IMR-90 (cell line): ENCODE measurements around the gene FOXK2. TPM values are rescaled to one million over a fixed set of nuclear protein-coding genes. Genes with fewer than 3 reads are reported as not detected.
"Not testable (repeated sequence)": the region's sequence is repeated elsewhere in the genome, so short reads cannot be mapped to it uniquely, and the experiment has no call there.

ENCODE experiments used
- ATAC-seq: fragments of 200-7000 bp; cut with Tn5 transposase; 2 replicates; pipeline ENCODE4 v1.9.1; 2020; ENCODE audit warnings: low read depth, mild to moderate bottlenecking, moderate library complexity
- BruUV-seq: library from RNA; stranded (reverse); fragments of 400-500 nt; replicated peaks from 2 replicates; lab custom pipeline; 2021; lab: Mats Ljungman, UMichigan
- CTCF ChIA-PET: fragments of 300-600 bp; formaldehyde crosslinking; extraction: SDS; loops from one replicate; lab custom pipeline; 2021; ENCODE audit warnings: antibody characterized with exemption; lab: Yijun Ruan, JAX
- POLR2A ChIA-PET: fragments of 300-600 bp; sonication (Branson Sonifier 250); formaldehyde crosslinking; loops from one replicate; lab custom pipeline; 2022; ENCODE audit warnings: antibody characterized with exemption; ENCODE audit not compliant: unreplicated experiment; lab: Charles Lee
- DNase-seq: peaks from one replicate; pipeline ENCODE4 v3.0.0; 2013
- H2AFZ ChIP-seq: replicated peaks from 2 replicates; pipeline ENCODE3; 2013; ENCODE audit warnings: low read length, mild to moderate bottlenecking; ENCODE audit not compliant: poor library complexity
- H2AK5ac ChIP-seq: 2 replicates; pipeline ENCODE4 v1.6.1; 2013; ENCODE audit warnings: low read depth, low read length, inconsistent platforms
- H2AK9ac ChIP-seq: replicated peaks from 2 replicates; pipeline ENCODE3; 2013; ENCODE audit warnings: mild to moderate bottlenecking, low read depth, low read length, moderate library complexity; ENCODE audit not compliant: poor library complexity
- H2BK120ac ChIP-seq: 2 replicates; pipeline ENCODE4 v1.6.1; 2013; ENCODE audit warnings: low read depth, low read length, inconsistent platforms
- H2BK15ac ChIP-seq: 3 replicates; pipeline ENCODE4 v1.6.1; 2013; ENCODE audit warnings: low read depth, low read length, inconsistent platforms
- H2BK20ac ChIP-seq: 2 replicates; pipeline ENCODE4 v1.6.1; 2013; ENCODE audit warnings: low read depth, mild to moderate bottlenecking, inconsistent platforms, low read length, moderate library complexity
- H2BK5ac ChIP-seq: 2 replicates; pipeline ENCODE4 v1.6.1; 2013; ENCODE audit warnings: mild to moderate bottlenecking, low read depth, low read length, inconsistent platforms; ENCODE audit not compliant: poor library complexity, severe bottlenecking
- H3K14ac ChIP-seq: replicated peaks from 2 replicates; pipeline ENCODE4 v1.6.1; 2013; ENCODE audit warnings: low read depth, low read length, inconsistent platforms
- H3K18ac ChIP-seq: 2 replicates; pipeline ENCODE4 v1.6.1; 2013; ENCODE audit warnings: low read depth, low read length, control low read depth
- H3K23ac ChIP-seq: 2 replicates; pipeline ENCODE4 v1.6.1; 2013; ENCODE audit warnings: low read depth, low read length, inconsistent platforms
- H3K27ac ChIP-seq: 2 replicates; pipeline ENCODE4 v1.5.1; 2013; ENCODE audit warnings: mild to moderate bottlenecking, control low read depth, low read length; ENCODE audit not compliant: insufficient read depth
- H3K27me3 ChIP-seq: 2 replicates; pipeline ENCODE4 v1.6.1; 2013; ENCODE audit warnings: low read length; ENCODE audit not compliant: control insufficient read depth, insufficient read depth
- H3K36me3 ChIP-seq: 2 replicates; pipeline ENCODE4 v1.6.1; 2013; ENCODE audit warnings: low read length, mixed read lengths; ENCODE audit not compliant: control insufficient read depth, insufficient read depth
- H3K4ac ChIP-seq: 2 replicates; pipeline ENCODE4 v1.6.1; 2013; ENCODE audit warnings: low read depth, low read length, inconsistent platforms
- H3K4me1 ChIP-seq: 2 replicates; pipeline ENCODE4 v1.6.1; 2013; ENCODE audit warnings: low read length, mixed read lengths; ENCODE audit not compliant: control insufficient read depth, insufficient read depth
- H3K4me2 ChIP-seq: 2 replicates; pipeline ENCODE4 v1.6.1; 2013; ENCODE audit warnings: low read depth, mild to moderate bottlenecking, control low read depth, low read length, moderate library complexity
- H3K4me3 ChIP-seq: 2 replicates; pipeline ENCODE4 v1.5.1; 2013; ENCODE audit warnings: low read depth, mild to moderate bottlenecking, control low read depth, low read length, moderate library complexity; ENCODE audit not compliant: insufficient read depth
- H3K56ac ChIP-seq: 2 replicates; pipeline ENCODE4 v1.6.1; 2013; ENCODE audit warnings: low read length, inconsistent platforms; ENCODE audit not compliant: insufficient read depth; ENCODE audit errors: extremely low read depth
- H3K79me1 ChIP-seq, 2 experiments: 2 replicates each; pipeline ENCODE4 v1.6.1; 2013; ENCODE audit warnings: low read length in 2 of 2, inconsistent platforms in 1 of 2, low read depth in 1 of 2
- H3K9ac ChIP-seq: 2 replicates; pipeline ENCODE4 v1.6.1; 2013; ENCODE audit warnings: low read depth, low read length, control low read depth
- H3K9me1 ChIP-seq: 2 replicates; pipeline ENCODE4 v1.6.1; 2013; ENCODE audit warnings: low read length, inconsistent platforms; ENCODE audit not compliant: insufficient read depth
- H3K9me3 ChIP-seq: 2 replicates; pipeline ENCODE4 v1.6.1; 2013; ENCODE audit warnings: low read length; ENCODE audit not compliant: control insufficient read depth, insufficient read depth
- H4K20me1 ChIP-seq: 2 replicates; pipeline ENCODE4 v1.6.1; 2013; ENCODE audit warnings: low read length, inconsistent platforms; ENCODE audit not compliant: insufficient read depth
- H4K5ac ChIP-seq: 2 replicates; pipeline ENCODE4 v1.6.1; 2013; ENCODE audit warnings: mild to moderate bottlenecking, low read depth, low read length, control low read depth
- H4K8ac ChIP-seq, 2 experiments: 2 replicates each; pipeline ENCODE4 v1.6.1; 2013; ENCODE audit warnings: low read depth in 2 of 2, low read length in 2 of 2, control low read depth in 1 of 2, inconsistent platforms in 1 of 2
- H4K91ac ChIP-seq: 2 replicates; pipeline ENCODE4 v1.6.1; 2013; ENCODE audit warnings: low read depth, low read length, inconsistent platforms; ENCODE audit not compliant: insufficient read depth
- WGBS, 2 experiments: methylation state at CpG; one replicate each; pipeline versions ENCODE4 v1.1.5 to v1.1.7; 2013; ENCODE audit warnings: missing lambda C conversion rate in 2 of 2; ENCODE audit not compliant: insufficient read length in 1 of 2; ENCODE audit errors: extremely low coverage in 2 of 2; 5-methylcytosine and 5-hydroxymethylcytosine counted together
- dilution Hi-C: fragments of 300-500 bp; cut with HindIII; formaldehyde crosslinking; loops from one replicate; pipeline ENCODE4 v1.14.3; 2018; ENCODE audit warnings: low sequenced_read_pairs; ENCODE audit not compliant: unreplicated experiment
- in situ Hi-C: fragments of 300-500 bp; cut with MboI; formaldehyde crosslinking; loops from 3 replicates; pipeline ENCODE4 v1.14.3; 2019; ENCODE audit warnings: low sequenced_read_pairs, inconsistent platforms, mixed read lengths
- intact Hi-C: fragments of 100-400 bp; cut with micrococcal nuclease; formaldehyde crosslinking; loops from 2 replicates; pipeline ENCODE4 v1.10.0; 2022
- polyA plus RNA-seq, 3 experiments: library from polyadenylated mRNA; depleted of rRNA; stranded (reverse); fragments of >200 nt; gene quantifications; 2 replicates each; pipeline ENCODE4 v1.2.3, GENCODE V29; 2012; ENCODE audit warnings: low replicate concordance in 1 of 3
- total RNA-seq: library from RNA; depleted of rRNA; stranded (reverse); fragments of >200 nt; gene quantifications from 2 replicates; pipeline ENCODE4 v1.2.3, GENCODE V29; 2012

The FOXK2 gene
- total and polyA plus RNA-seq, 2 of the 4 experiments (the other 2 are of a cell fraction), result 12.5 to 20.0 TPM

DNA sequence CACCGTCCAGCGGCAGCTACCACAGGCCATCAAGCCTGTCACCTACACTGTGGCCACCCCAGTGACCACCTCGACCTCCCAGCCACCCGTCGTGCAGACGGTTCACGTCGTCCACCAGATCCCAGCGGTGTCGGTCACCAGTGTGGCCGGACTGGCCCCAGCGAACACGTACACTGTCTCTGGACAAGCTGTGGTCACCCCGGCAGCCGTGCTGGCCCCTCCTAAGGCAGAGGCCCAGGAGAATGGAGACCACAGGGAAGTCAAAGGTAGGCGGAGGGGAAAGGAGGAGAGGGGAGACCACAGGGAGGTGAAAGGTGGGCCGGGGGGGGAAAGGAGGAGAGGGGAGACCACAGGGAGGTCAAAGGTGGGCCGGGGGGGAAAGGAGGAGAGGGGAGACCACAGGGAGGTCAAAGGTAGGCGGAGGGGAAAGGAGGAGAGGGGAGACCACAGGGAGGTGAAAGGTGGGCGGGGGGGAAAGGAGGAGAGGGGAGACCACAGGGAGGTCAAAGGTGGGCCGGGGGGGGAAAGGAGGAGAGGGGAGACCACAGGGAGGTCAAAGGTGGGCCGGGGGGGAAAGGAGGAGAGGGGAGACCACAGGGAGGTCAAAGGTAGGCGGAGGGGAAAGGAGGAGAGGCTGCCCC lies 66.5 kb downstream of the FOXK2 start:
- H2BK5ac ChIP-seq, POLR2A ChIA-PET, H3K9ac ChIP-seq, ATAC-seq, H3K27ac ChIP-seq, H3K14ac ChIP-seq, H3K4me1 ChIP-seq, H2BK15ac ChIP-seq, H3K27me3 ChIP-seq, H3K9me3 ChIP-seq, in situ Hi-C loops, intact Hi-C loops, H3K9me1 ChIP-seq, H2AK9ac ChIP-seq, H2BK20ac ChIP-seq, H3K56ac ChIP-seq, H2AK5ac ChIP-seq, H4K5ac ChIP-seq, H3K23ac ChIP-seq, CTCF ChIA-PET, H3K4ac ChIP-seq, H4K91ac ChIP-seq, H4K8ac ChIP-seq, H3K4me3 ChIP-seq, H3K18ac ChIP-seq, H2BK120ac ChIP-seq, H3K4me2 ChIP-seq, BruUV-seq, dilution Hi-C loops, DNase-seq: not testable (repeated sequence)
- Histone ChIP-seq H3K36me3 (peaks cover 41% of the 10 kb centered on the region), H3K79me1 (peaks cover 10 to 23% of the 10 kb centered on the region in 2 experiments; a peak in 3 of 4 replicates), H4K20me1 (peaks cover 19% of the 10 kb centered on the region), H2AFZ (peak overlapping the region; percentile 53)
- WGBS, 2 experiments, result 91% methylated on average over 14 of the region's 23 CpGs; no CpG with 5 or more reads in 1 of the 2 experiments
